NCI-H1092 treated with DMSO at 0.1 percent for 48 hours (cell line): Measurements from ENCODE around the gene UBE2N.
"Not testable (repeated sequence)": the region's sequence is repeated elsewhere in the genome, so short reads cannot be mapped to it uniquely, and the experiment has no call there.

ENCODE experiments used
- DNase-seq: peaks from one replicate; lab custom pipeline; 2025; lab: John Stamatoyannopoulos, UW

UBE2N gene

GRCh38 chr12:93411060-93411459, 30.7 kb downstream of the UBE2N start:
- DNase-seq: not testable (repeated sequence)

- not testable (repeated sequence) for DNase-seq
Measured at GRCh38 chr12:93409343-93410187, 32.2 kb downstream of the UBE2N start.

GRCh38 chr12:93408813-93409212, 32.9 kb downstream of the UBE2N start:
- no peak for DNase-seq

- no peak for DNase-seq
Measured at GRCh38 chr12:93407963-93408283, 33.8 kb downstream of the UBE2N start.

- no peak for DNase-seq
Measured at GRCh38 chr12:93407054-93407962, 34.4 kb downstream of the UBE2N start.

GRCh38 chr12:93404961-93405849, 36.5 kb downstream of the UBE2N start:
- DNase-seq: no peak

- DNase-seq: no peak
Measured at GRCh38 chr12:93403988-93404803, 37.6 kb downstream of the UBE2N start.

- no peak for DNase-seq
Measured at GRCh38 chr12:93402333-93403311, 39.1 kb downstream of the UBE2N start.

- DNase-seq: not testable (repeated sequence)
Measured at GRCh38 chr12:93399183-93399863, 42.4 kb downstream of the UBE2N start.

- DNase-seq: no peak
Measured at GRCh38 chr12:93397412-93397811, 44.3 kb downstream of the UBE2N start.

GRCh38 chr12:93393425-93393824, 48.3 kb downstream of the UBE2N start:
- no peak for DNase-seq

- DNase-seq: no peak
Measured at GRCh38 chr12:93390549-93391297, 51.0 kb downstream of the UBE2N start.

- no peak for DNase-seq
Measured at GRCh38 chr12:93390031-93390430, 51.7 kb downstream of the UBE2N start.

GRCh38 chr12:93387780-93388179, 54.0 kb downstream of the UBE2N start:
- no peak for DNase-seq

- DNase-seq: not testable (repeated sequence)
Measured at GRCh38 chr12:93381976-93382437, 59.7 kb downstream of the UBE2N start.

GRCh38 chr12:93381161-93381975, 60.4 kb downstream of the UBE2N start:
- DNase-seq: no peak

GRCh38 chr12:93380480-93381121, 61.1 kb downstream of the UBE2N start:
- peak; percentile 12 for DNase-seq
